Chondrocyte (in vitro differentiated cells): ENCODE results near the gene ADH7. TPM values are rescaled to one million over a fixed set of nuclear protein-coding genes. Genes with fewer than 3 reads are reported as not detected.

Experiments
- DNase-seq: peaks from one replicate; pipeline ENCODE4 v3.0.0; 2021; ENCODE audit warnings: mixed read lengths, low spot score
- H3K27ac Mint-ChIP-seq: one replicate; pipeline ENCODE4 v1.8.0; 2021; ENCODE audit warnings: mild to moderate bottlenecking, moderate library complexity, mixed read lengths; ENCODE audit not compliant: unreplicated experiment
- H3K27me3 Mint-ChIP-seq: 2 replicates; pipeline ENCODE4 v1.8.0; 2021; ENCODE audit warnings: low read depth, mixed read lengths
- H3K36me3 Mint-ChIP-seq: 2 replicates; pipeline ENCODE4 v1.8.0; 2021; ENCODE audit warnings: low read depth, mixed read lengths
- H3K4me1 Mint-ChIP-seq: 2 replicates; pipeline ENCODE4 v1.8.0; 2021; ENCODE audit warnings: low read depth, mild to moderate bottlenecking, mixed read lengths
- H3K4me3 Mint-ChIP-seq: one replicate; pipeline ENCODE4 v1.8.0; 2021; ENCODE audit warnings: mild to moderate bottlenecking, moderate library complexity, mixed read lengths; ENCODE audit not compliant: unreplicated experiment
- H3K9me3 Mint-ChIP-seq: 2 replicates; pipeline ENCODE4 v1.8.0; 2021; ENCODE audit warnings: low read depth, mixed read lengths
- CTCF ChIP-seq: fragments of 200-600 bp; sonication (generic); IDR thresholded peaks from 2 replicates; pipeline ENCODE4 v1.5.0; 2021; ENCODE audit warnings: antibody characterized with exemption, mild to moderate bottlenecking, moderate library complexity
- total RNA-seq: library from RNA; stranded (reverse); gene quantifications from 3 replicates; pipeline ENCODE4 v1.2.1, GENCODE V29; 2021

Gene ADH7
- total RNA-seq, 1 donor from 2014 or later = not detected

GRCh38 chr4:99468889-99469288 is 33.7 kb upstream of the ADH7 start:
- no peak overlapping the region for H3K4me3 Mint-ChIP-seq
- H3K36me3 Mint-ChIP-seq = no peaks in the 10 kb centered on the region
- no peak for DNase-seq
- no peaks in the 10 kb centered on the region for H3K9me3 Mint-ChIP-seq
- TF ChIP-seq CTCF = no peak
- peaks cover 16% of the 10 kb centered on the region for H3K27me3 Mint-ChIP-seq
- H3K27ac Mint-ChIP-seq = no peak overlapping the region
- H3K4me1 Mint-ChIP-seq = no peaks in the 10 kb centered on the region

GRCh38 chr4:99467887-99468286 is 32.7 kb upstream of the ADH7 start:
- Mint-ChIP-seq H3K27ac (no peak overlapping the region), H3K4me1 (no peaks in the 10 kb centered on the region), H3K36me3 (no peaks in the 10 kb centered on the region), H3K9me3 (no peaks in the 10 kb centered on the region), H3K4me3 (no peak overlapping the region), H3K27me3 (peaks cover 18% of the 10 kb centered on the region)
- DNase-seq = no peak
- TF ChIP-seq CTCF = no peak

GRCh38 chr4:99463566-99463965 is 28.4 kb upstream of the ADH7 start:
- Mint-ChIP-seq H3K9me3 (no peaks in the 10 kb centered on the region), H3K27me3 (peaks cover 17% of the 10 kb centered on the region), H3K27ac (no peak overlapping the region), H3K4me3 (no peak overlapping the region), H3K36me3 (no peaks in the 10 kb centered on the region), H3K4me1 (peaks cover 5% of the 10 kb centered on the region)
- DNase-seq = no peak
- no peak for TF ChIP-seq CTCF

- peak; percentile 94 for TF ChIP-seq CTCF
- peaks cover 5% of the 10 kb centered on the region for H3K4me1 Mint-ChIP-seq
- no peak overlapping the region for H3K4me3 Mint-ChIP-seq
- no peak for DNase-seq
- H3K36me3 Mint-ChIP-seq = no peaks in the 10 kb centered on the region
- no peaks in the 10 kb centered on the region for H3K9me3 Mint-ChIP-seq
- no peak overlapping the region for H3K27ac Mint-ChIP-seq
- H3K27me3 Mint-ChIP-seq = peaks cover 17% of the 10 kb centered on the region
Measured at GRCh38 chr4:99462875-99463464, 27.8 kb upstream of the ADH7 start.

- no peak for DNase-seq
- H3K27ac Mint-ChIP-seq = no peak overlapping the region
- H3K36me3 Mint-ChIP-seq = no peaks in the 10 kb centered on the region
- H3K9me3 Mint-ChIP-seq = no peaks in the 10 kb centered on the region
- H3K4me3 Mint-ChIP-seq = no peak overlapping the region
- peaks cover 15% of the 10 kb centered on the region for H3K27me3 Mint-ChIP-seq
- peaks cover 5% of the 10 kb centered on the region for H3K4me1 Mint-ChIP-seq
- no peak for TF ChIP-seq CTCF
Measured at GRCh38 chr4:99461623-99462401, 26.7 kb upstream of the ADH7 start.
